Sigmoid colon (tissue), 7 donors: ENCODE results near the gene SYNGR3. TPM values are rescaled to one million over a fixed set of nuclear protein-coding genes. Genes with fewer than 3 reads are reported as not detected.
"Not testable (repeated sequence)": the region's sequence is repeated elsewhere in the genome, so short reads cannot be mapped to it uniquely, and the experiment has no call there.

Experiments used
- DNase-seq: peaks from one replicate; pipeline ENCODE4 v3.0.0-alpha.2; 2019
- H3K27ac ChIP-seq, 4 donors: fragments of 200-600 bp; sonication (generic); one replicate each; pipeline ENCODE4 v1.5.1; 2016 to 2019; ENCODE audit warnings: mild to moderate bottlenecking in 1 of 4
- H3K27me3 ChIP-seq, 3 donors: fragments of 200-600 bp; sonication (generic); one replicate each; pipeline ENCODE4 v1.5.1; 2019; ENCODE audit warnings: mild to moderate bottlenecking in 1 of 3
- H3K36me3 ChIP-seq, 4 donors: fragments of 200-600 bp; sonication (generic); one replicate each; pipeline ENCODE4 v1.5.1; 2016 to 2019
- H3K4me1 ChIP-seq, 4 donors: fragments of 200-600 bp; sonication (generic); one replicate each; pipeline ENCODE4 v1.5.1; 2017 to 2019
- H3K4me3 ChIP-seq, 4 donors: fragments of 200-600 bp; sonication (generic); one replicate each; pipeline ENCODE4 v1.5.1; 2017 to 2019; ENCODE audit warnings: mild to moderate bottlenecking in 2 of 4, moderate library complexity in 1 of 4
- H3K9me3 ChIP-seq, 4 donors: fragments of 200-600 bp in 3 of 4; sonication (generic) in 3 of 4; one replicate each; pipeline versions ENCODE4 v1.5.1 to v1.6.1; 2013 to 2019
- CTCF ChIP-seq, 4 experiments: fragments of 450-650 bp in 3 of 4; fragments of 200-600 bp in 1 of 4; IDR thresholded peaks; one replicate each; pipeline ENCODE4 v1.5.1; 2016 to 2019; ENCODE audit warnings: antibody characterized with exemption in 4 of 4, mild to moderate bottlenecking in 3 of 4, moderate library complexity in 2 of 4
- EP300 ChIP-seq, 4 donors: sonication (generic); formaldehyde crosslinking; IDR thresholded peaks; one replicate each; pipeline ENCODE4 v1.6.1; 2017; ENCODE audit warnings: antibody characterized with exemption in 4 of 4
- POLR2A ChIP-seq, 2 donors: fragments of 450-650 bp; IDR thresholded peaks; one replicate each; pipeline ENCODE4 v1.6.1; 2016; ENCODE audit warnings: antibody characterized with exemption in 2 of 2, mild to moderate bottlenecking in 2 of 2, moderate library complexity in 2 of 2
- POLR2AphosphoS5 ChIP-seq, 4 donors: sonication (generic); formaldehyde crosslinking; IDR thresholded peaks; one replicate each; pipeline ENCODE4 v1.6.1; 2017; ENCODE audit warnings: antibody characterized with exemption in 4 of 4
- WGBS, 2 donors: extraction: QIAGEN DNeasy Blood & Tissue Kit; methylation state at CpG; one replicate each; pipeline ENCODE4 v1.1.7; 2013; 5-methylcytosine and 5-hydroxymethylcytosine counted together
- intact Hi-C: fragments of 100-400 bp; cut with DNase I; formaldehyde crosslinking; loops from one replicate; pipeline ENCODE4 v1.15.1; 2023
- polyA plus RNA-seq, 3 donors: library from polyadenylated mRNA; stranded (reverse); fragments of 200-250 nt; gene quantifications; one replicate each; pipeline ENCODE4 v1.2.3, GENCODE V29; 2013
- total RNA-seq, 4 donors: library from RNA; depleted of rRNA; stranded (reverse); fragments of >200 nt; gene quantifications; one replicate each; pipeline ENCODE4 v1.1.0, GENCODE V29; 2016
- donor health status: healthy with polysubstance abuse.
- donor health status: Bipolar disorder and iron deficiency.
- donor health status: healthy.

SYNGR3 gene
- total and polyA plus RNA-seq, 7 donors, result 0.60 to 8.3 (median 4.0) TPM

GRCh38 chr16:1960665-1961630, 28.8 kb upstream of the SYNGR3 start:
- H3K4me3 ChIP-seq, result peak overlapping the region in 3 of 4 donors; percentile 79 to 81 (median 80)
- 35 to 53% methylated on average over 20 of the region's 20 CpGs for WGBS, 2 donors
- TF ChIP-seq CTCF (IDR thresholded peaks at IDR 0.05) (no peak), POLR2A (IDR thresholded peaks at IDR 0.05) (no peak), POLR2AphosphoS5 (IDR thresholded peaks at IDR 0.05) (no peak), EP300 (IDR thresholded peaks at IDR 0.05) (no peak)
- H3K9me3 ChIP-seq, result no peaks in the 10 kb centered on the region
- peaks cover 0 to 42% (median 36%) of the 10 kb centered on the region in 4 donors for H3K4me1 ChIP-seq
- DNase-seq, result no peak
- no peaks in the 10 kb centered on the region for H3K27me3 ChIP-seq
- peaks cover 12 to 27% (median 22%) of the 10 kb centered on the region in 4 donors for H3K36me3 ChIP-seq
- intact Hi-C loops, result no loop called here
- H3K27ac ChIP-seq, result peak overlapping the region in 3 of 4 donors; percentile 89 to 93 (median 93)

GRCh38 chr16:1961651-1962067, 28.1 kb upstream of the SYNGR3 start:
- no peaks in the 10 kb centered on the region for H3K9me3 ChIP-seq
- no peak for DNase-seq
- intact Hi-C loops, result no loop called here
- TF ChIP-seq POLR2AphosphoS5 (IDR thresholded peaks at IDR 0.05), result no peak
- TF ChIP-seq EP300 (IDR thresholded peaks at IDR 0.05), result no peak
- no peak for TF ChIP-seq CTCF (IDR thresholded peaks at IDR 0.05)
- no peak for TF ChIP-seq POLR2A (IDR thresholded peaks at IDR 0.05)
- peaks cover 12 to 27% (median 22%) of the 10 kb centered on the region in 4 donors for H3K36me3 ChIP-seq
- no peak overlapping the region for H3K4me3 ChIP-seq
- H3K27me3 ChIP-seq, result no peaks in the 10 kb centered on the region
- H3K27ac ChIP-seq, result peak overlapping the region in 1 of 4 donors; percentile 93
- WGBS, 2 donors, result 49 to 60% methylated on average over 6 of the region's 6 CpGs
- H3K4me1 ChIP-seq, result peaks cover 0 to 44% (median 38%) of the 10 kb centered on the region in 4 donors

- H3K27me3 ChIP-seq, H3K9me3 ChIP-seq, H3K27ac ChIP-seq, intact Hi-C loops, DNase-seq, H3K4me3 ChIP-seq: not testable (repeated sequence)
- H3K36me3 ChIP-seq, result peaks cover 12 to 27% (median 22%) of the 10 kb centered on the region in 4 donors
- H3K4me1 ChIP-seq, result peaks cover 0 to 44% (median 38%) of the 10 kb centered on the region in 4 donors
- WGBS, 2 donors, result 82 to 85% methylated on average over 37 of the region's 37 CpGs
These were observed 27.3 kb upstream of the SYNGR3 start for GRCh38 chr16:1962161-1963153.

GRCh38 chr16:1963806-1964505, 25.8 kb upstream of the SYNGR3 start:
- WGBS, 2 donors, result 5 to 7% methylated on average over 44 of the region's 44 CpGs
- no peaks in the 10 kb centered on the region for H3K9me3 ChIP-seq
- H3K4me1 ChIP-seq, result peaks cover 0 to 40% (median 34%) of the 10 kb centered on the region in 4 donors
- intact Hi-C loops, result no loop called here
- H3K27me3 ChIP-seq, result no peaks in the 10 kb centered on the region
- no peak for DNase-seq
- peak overlapping the region; percentile 91 to 99 (median 92) for H3K27ac ChIP-seq
- peak overlapping the region; percentile 63 to 90 (median 66) for H3K4me3 ChIP-seq
- TF ChIP-seq POLR2A (IDR thresholded peaks at IDR 0.05) (no peak), POLR2AphosphoS5 (IDR thresholded peaks at IDR 0.05) (no peak), EP300 (IDR thresholded peaks at IDR 0.05) (no peak), CTCF (IDR thresholded peaks at IDR 0.05) (no peak)
- H3K36me3 ChIP-seq, result peaks cover 12 to 27% (median 22%) of the 10 kb centered on the region in 4 donors
